ENCODE data around the gene CREB3.

CREB3 gene

GRCh38 chr9:35714579-35715252, 17.8 kb upstream of the CREB3 start:
- DNase-seq (ENCODE audit: extremely low read depth, insufficient read length) = no peak
- Histone ChIP-seq H3K36me3 (ENCODE audit: control insufficient read depth, insufficient read depth, low read length) (peaks cover 71% of the 10 kb centered on the region), H3K27me3 (replicated peaks; ENCODE audit: control insufficient read depth, insufficient read depth, low read length) (no peaks in the 10 kb centered on the region), H3K4me3 (replicated peaks; ENCODE audit: low read depth, low read length) (no peak overlapping the region)
- TF ChIP-seq CTCF (IDR thresholded peaks at IDR 0.05; ENCODE audit: insufficient read depth, low read length, poor library complexity, severe bottlenecking) = no peak

GRCh38 chr9:35716230-35716629, 16.2 kb upstream of the CREB3 start:
- TF ChIP-seq CTCF (IDR thresholded peaks at IDR 0.05; ENCODE audit: insufficient read depth, low read length, poor library complexity, severe bottlenecking) = no peak
- peaks cover 76% of the 10 kb centered on the region for H3K36me3 ChIP-seq (ENCODE audit: control insufficient read depth, insufficient read depth, low read length)
- no peak overlapping the region for H3K4me3 ChIP-seq (replicated peaks; ENCODE audit: low read depth, low read length)
- H3K27me3 ChIP-seq (replicated peaks; ENCODE audit: control insufficient read depth, insufficient read depth, low read length) = no peaks in the 10 kb centered on the region
- no peak for DNase-seq (ENCODE audit: extremely low read depth, insufficient read length)

- TF ChIP-seq CTCF (IDR thresholded peaks at IDR 0.05; ENCODE audit: insufficient read depth, low read length, poor library complexity, severe bottlenecking) = no peak
- no peak for DNase-seq (ENCODE audit: extremely low read depth, insufficient read length)
- Histone ChIP-seq H3K36me3 (ENCODE audit: control insufficient read depth, insufficient read depth, low read length) (peaks cover 80% of the 10 kb centered on the region), H3K27me3 (replicated peaks; ENCODE audit: control insufficient read depth, insufficient read depth, low read length) (no peaks in the 10 kb centered on the region), H3K4me3 (replicated peaks; ENCODE audit: low read depth, low read length) (no peak overlapping the region)
Measured at GRCh38 chr9:35717132-35717870, 15.2 kb upstream of the CREB3 start.

GRCh38 chr9:35718721-35719511, 13.6 kb upstream of the CREB3 start:
- DNase-seq (ENCODE audit: extremely low read depth, insufficient read length) = no peak
- no peak for TF ChIP-seq CTCF (IDR thresholded peaks at IDR 0.05; ENCODE audit: insufficient read depth, low read length, poor library complexity, severe bottlenecking)
- no peaks in the 10 kb centered on the region for H3K27me3 ChIP-seq (replicated peaks; ENCODE audit: control insufficient read depth, insufficient read depth, low read length)
- no peak overlapping the region for H3K4me3 ChIP-seq (replicated peaks; ENCODE audit: low read depth, low read length)
- H3K36me3 ChIP-seq (ENCODE audit: control insufficient read depth, insufficient read depth, low read length) = peaks cover 79% of the 10 kb centered on the region

GRCh38 chr9:35719546-35719945, 12.9 kb upstream of the CREB3 start:
- H3K36me3 ChIP-seq (ENCODE audit: control insufficient read depth, insufficient read depth, low read length) = peaks cover 76% of the 10 kb centered on the region
- H3K4me3 ChIP-seq (replicated peaks; ENCODE audit: low read depth, low read length) = no peak overlapping the region
- TF ChIP-seq CTCF (IDR thresholded peaks at IDR 0.05; ENCODE audit: insufficient read depth, low read length, poor library complexity, severe bottlenecking) = no peak
- DNase-seq (ENCODE audit: extremely low read depth, insufficient read length) = no peak
- H3K27me3 ChIP-seq (replicated peaks; ENCODE audit: control insufficient read depth, insufficient read depth, low read length) = no peaks in the 10 kb centered on the region
